ENCODE results near the gene ERVH48-1.

- TF ChIP-seq CTCF (IDR thresholded peaks at IDR 0.05) (no peak), POLR2A (IDR thresholded peaks at IDR 0.05) (no peak)
These were observed 20.2 kb downstream of the ERVH48-1 start for GRCh38 chr21:42905195-42905594.
